Stimulated activated CD4-positive, alpha-beta T cell treated with anti-CD3 and anti-CD28 coated beads, Interleukin-15, amount 100 ng/mL, for 48 hours (primary cell): ENCODE results near the gene GAK.

Experiments
- DNase-seq, 2 donors: peaks; one replicate each; pipeline ENCODE4 v3.0.0-alpha.2; 2020; ENCODE audit warnings: low read depth in 2 of 2

The GAK gene

DNA sequence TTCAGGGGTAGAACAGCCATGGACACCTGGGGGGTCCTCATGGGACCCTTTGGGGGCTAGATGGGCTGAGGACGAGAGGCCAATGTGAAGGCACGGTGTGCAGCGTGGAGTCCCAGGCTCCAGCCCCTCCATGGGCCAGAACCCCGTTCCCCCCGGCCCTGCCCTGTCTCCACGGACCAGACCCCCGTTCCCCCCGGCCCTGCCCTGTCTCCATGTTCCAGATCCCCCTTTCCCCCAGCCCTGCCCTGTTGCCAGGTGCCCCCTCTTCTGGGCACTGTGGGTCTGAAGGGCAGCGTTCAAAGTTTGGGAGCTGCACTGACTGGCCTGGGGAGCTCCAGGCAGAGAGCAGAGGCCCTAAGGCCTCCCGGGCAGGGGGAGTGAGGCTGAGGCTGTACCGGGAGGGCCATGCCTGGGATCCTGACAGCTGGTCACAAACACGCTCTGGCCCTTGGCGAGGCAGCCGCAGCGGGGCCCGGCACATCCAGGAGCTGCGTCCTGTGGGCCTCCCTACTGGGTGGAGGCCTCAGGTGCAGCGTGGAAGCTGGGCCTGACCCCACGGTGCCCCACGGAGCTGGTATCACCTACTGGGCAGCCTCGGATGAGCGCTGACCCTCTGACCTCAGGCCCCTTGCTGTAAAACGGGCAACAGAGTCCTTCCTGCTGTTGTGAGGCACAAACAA, 32.4 kb upstream of the GAK start:
- DNase-seq = no peak

DNA sequence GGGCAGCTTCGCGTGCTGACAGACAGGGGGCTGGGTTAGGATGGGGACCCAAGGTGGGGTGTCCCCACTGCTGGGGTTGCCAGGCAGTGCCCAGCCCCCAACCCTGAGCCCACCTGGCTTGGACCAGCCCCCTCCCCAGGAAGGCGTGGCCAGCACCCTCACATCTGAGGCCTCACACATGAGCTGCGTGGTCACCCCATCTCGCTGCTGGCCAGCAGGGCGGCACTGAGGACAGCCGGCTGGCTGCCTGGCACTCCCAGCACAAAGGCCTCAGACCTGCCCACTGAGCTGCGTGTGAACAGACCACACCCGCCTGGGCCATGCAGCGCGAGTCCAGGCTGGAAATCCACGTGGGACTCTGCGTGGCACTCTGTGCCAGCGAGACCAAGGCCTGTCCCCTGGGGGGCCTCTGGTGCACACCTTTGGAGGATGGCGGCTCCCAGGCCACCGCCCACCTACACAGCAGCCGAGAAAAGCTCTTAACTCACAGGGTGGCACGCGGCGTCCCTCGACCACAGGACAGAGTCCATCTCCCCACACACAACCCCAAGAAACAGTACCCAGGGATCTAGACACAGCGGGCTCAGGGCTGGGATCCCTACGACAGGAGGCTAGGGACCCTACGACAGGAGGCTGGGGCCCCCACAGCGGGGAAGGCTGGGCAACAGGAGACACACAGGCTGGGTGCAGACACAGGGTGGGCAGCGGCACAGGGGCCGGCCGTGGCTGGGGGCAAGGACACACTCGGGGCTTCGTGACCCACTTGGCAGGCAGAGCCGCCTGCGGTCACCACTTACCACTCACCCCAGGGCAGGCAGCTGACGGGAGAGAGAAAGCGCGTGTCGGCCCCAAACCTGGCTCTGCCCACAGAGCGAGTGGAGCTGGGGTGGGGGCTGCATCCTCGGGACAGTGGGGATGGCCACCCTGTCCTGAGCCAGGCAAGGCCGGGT, 31.4 kb upstream of the GAK start:
- no peak for DNase-seq

DNA sequence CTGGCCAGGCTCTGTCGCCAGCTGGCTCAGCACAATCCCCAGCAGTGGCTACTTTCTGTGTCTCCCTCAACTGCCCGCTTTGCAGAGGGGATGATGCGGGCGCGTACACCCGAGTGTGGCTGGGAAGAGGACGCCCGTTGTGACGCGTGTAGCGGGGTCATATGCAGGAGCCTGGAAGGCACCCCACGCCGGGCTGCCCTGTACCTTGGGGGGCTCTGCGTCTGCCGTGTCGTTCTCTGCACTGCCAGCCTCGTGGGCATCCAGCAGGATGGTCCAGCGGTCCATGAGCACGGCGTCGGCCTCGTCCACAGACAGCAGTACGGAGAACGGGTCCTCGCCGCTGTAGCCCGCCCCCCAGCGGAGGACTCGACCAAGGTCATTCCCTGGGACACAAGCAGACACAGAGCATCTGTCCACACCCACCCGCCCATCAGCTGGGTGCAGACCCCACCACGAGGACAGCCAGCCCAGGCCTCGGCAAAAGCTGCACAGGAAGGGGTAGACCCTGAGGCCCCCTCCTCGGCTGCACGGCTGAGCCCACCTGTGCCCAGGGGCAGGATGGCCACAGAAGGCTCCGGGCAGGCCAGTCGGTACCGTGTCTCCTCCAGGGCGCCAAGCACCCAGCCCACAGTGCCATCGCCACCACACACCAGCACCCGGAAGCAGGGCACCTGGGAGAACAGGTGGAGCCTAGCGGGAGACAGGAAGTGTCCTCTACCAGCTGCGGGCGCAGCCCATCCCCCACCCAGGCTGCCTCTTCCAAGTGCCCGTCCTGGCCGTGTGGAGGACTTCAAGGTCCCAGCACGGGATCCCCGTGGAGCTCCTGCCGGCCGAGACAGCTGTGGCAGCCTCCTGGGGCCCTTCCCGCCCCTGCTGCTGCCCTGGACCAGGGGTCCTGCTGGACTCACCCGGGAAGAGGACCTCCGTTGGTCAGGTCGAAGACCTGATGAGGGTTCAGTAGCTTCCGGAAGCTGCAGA, 30.4 kb upstream of the GAK start:
- no peak for DNase-seq

DNA sequence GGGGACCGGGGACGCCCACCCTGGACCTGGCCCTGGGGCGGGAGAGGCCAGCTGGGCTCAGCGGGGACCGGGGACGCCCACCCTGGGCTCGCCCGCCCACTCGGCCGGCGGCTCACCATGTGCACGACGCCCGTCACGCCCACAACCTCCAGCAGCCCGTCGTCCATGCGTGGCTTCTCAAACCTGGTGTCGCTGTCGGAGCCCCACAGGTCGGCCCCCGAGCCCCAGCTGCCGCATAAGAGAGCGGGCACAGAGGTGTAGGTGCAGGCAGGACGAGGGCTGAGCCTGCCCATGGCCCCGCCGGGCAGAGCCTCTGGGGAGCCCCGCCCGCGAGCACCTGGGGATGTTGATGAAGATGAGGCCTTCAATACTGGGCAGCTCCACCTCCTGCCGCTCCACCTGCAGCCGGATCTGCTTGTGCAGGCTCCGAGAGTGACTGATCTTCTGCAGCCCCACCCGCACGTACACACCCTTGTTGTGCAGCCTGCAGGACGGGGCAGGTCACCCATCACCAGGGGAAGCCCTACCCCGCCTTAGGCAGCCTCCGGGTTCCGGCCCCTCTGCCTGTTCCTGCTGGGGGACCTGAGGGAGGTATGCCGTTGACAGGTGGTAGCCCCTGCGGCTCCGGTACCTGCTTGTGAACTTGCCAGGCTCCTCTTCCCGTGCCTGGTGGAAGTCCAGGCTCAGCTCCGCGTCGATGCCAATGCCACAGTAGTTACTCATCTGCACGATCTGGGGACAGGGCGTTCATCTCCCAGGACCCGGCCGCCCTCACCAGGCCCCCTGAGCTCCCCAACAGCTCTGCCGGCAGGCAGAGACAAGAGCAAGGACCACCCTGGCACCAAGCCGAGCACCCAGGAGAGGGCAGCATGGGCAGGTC, 29.5 kb upstream of the GAK start:
- no peak for DNase-seq

DNA sequence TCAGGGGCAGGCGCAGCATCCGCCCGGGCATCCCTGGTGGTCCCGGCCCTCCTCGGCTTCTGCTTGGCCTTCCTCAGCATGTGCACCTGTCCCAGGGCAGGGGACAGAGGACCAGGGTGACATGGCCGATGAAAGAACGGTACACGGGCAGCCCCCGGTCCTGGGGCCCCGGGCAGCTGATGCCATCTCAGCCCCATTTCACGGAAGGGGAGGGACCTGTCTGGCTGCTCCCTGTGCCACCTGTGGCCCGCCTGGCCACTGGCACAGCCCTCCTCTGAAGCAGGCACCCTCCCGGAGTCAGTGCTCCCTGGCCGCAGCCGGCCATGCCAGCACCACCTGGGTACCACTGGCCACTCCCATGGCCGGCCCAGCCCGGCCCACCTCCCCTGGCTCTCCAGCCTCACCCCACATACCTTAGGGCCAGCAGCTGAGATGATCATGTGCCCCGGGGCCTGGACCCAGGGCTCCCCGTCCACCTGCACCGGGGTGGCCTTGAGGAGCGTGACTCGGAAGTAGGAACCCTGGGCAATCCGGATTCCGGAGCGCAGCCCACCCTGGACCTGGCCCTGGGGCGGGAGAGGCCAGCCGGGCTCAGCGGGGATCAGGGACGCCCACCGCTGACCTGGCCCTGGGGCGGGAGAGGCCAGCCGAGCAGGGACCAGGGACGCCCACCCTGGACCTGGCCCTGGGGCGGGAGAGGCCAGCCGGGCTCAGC, 28.7 kb upstream of the GAK start:
- no peak for DNase-seq

DNA sequence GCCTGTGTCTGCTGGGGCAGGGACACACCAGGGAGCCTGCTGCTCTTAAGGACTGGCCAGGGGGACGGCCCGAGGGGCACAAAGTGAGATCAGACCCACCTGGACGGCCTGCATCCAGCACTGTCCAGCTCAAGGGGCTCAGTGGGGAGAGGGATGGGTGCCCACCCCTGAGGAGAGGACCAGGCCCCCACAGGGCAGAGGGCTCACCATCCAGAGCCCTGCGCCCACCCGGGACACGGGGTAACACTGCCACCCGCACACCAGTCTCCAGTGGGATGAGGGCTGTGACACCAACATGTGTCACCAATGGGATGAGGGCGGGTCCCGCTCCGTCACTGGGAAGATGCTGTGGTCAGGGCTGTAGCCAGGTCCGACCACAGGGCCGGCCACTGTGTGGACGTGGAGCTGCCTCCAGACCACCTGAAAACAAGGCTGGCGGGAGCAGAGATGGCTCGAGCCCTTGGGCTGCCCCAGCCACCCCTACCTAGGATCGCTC, 28.1 kb upstream of the GAK start:
- no peak for DNase-seq

DNA sequence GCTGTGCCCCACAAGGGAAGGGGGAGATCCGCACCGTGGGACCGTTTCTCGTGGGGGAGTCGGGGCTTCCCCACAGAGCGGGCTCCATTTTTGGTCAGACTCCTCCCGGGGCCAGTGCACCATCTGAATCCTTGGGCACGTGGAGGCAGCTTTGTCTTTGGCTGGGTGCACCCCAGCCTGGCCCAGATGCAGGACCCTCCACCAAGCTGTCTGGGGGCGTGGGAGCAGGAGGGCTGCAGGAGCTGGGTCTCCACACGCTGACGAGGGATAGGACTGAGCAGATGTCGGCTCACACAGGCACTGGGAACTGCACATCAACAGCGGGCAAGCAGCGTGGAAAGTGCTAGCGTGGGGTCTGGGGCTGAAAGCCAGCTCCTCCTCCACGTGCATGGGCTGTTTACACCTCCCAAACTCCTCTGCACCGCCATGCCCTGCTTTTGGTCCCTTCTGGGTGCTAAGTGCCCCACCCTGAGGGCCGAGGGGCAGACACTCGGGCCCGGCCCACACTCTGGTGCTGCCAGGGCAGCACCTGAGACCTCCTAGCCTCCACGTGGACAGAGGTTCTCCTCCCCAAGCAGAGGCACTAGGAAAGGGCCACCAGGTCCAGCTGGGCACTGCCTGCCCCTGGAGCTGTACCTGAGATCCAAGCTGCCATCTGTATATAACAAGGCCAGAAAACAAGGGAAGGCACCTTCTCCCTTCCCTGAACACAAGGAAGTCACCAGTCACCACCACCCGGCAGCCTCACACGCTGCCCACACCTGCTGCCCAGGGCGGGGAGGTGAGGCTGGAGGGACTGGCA, 27.4 kb upstream of the GAK start:
- DNase-seq = no peak

DNA sequence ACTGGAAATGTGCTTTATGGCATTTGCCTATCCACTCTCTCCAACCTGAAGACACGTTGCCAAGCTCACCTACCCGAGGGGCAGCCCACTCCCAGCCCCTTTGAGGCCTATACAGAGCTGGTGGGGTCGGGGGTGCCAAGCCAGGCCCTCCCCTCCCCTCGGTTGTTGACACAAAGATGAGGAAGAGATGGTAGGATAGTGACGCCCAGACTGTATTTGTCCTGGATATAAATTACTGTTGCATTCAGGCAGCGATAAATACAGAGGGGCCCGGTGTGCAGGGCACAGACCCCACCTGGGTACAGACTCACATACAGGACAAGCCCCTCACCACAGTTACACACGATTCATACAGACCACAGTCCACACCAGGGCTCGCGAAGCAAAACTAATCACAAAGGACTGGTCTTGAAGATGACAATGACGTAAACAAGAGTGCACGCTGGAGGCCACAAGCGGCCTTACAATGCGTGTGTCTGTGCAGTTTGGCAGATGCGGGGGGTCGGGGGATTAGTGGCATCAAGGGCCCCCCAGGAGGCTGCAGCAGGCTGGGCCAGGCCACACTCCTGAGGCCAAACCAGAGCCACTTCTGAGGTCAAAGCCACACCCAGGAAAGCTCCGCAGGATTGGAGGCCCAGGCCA, 26.7 kb upstream of the GAK start:
- no peak for DNase-seq

DNA sequence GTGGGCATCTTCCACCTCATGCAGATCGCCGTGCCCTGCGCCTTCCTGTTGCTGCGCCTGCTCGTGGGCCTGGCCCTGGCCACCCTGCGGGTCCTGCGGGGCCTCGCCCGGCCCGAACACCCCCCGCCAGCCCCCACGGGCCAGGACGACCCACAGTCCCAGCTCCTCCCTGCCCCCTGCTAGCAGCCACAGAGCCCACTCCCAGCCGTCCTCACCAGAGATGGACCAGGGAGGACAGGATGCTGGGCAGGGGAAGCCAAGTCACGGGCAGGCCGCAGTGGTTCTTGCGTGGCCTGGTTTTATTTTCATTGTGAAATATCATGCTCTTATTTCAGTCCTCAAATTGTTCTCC, 26.2 kb upstream of the GAK start:
- DNase-seq = no peak

DNA sequence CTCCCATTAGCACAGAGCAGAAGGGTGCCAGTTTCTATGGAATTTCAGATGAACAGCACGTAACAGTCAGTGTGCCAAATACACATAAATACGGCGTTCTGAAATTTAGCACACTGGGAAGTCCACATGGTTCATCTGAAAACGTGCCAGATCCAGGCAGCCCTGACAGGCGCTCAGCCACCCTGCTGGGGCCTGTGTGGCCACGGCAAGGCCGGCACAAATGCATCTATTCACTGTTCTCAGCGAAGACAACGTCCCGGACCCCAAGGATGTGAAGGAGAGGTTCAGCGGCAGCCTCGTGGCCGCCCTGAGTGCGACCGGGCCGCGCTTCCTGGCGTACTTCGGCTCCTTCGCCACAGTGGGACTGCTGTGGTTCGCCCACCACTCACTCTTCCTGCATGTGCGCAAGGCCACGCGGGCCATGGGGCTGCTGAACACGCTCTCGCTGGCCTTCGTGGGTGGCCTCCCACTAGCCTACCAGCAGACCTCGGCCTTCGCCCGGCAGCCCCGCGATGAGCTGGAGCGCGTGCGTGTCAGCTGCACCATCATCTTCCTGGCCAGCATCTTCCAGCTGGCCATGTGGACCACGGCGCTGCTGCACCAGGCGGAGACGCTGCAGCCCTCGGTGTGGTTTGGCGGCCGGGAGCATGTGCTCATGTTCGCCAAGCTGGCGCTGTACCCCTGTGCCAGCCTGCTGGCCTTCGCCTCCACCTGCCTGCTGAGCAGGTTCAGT, 25.6 kb upstream of the GAK start:
- no peak for DNase-seq

DNA sequence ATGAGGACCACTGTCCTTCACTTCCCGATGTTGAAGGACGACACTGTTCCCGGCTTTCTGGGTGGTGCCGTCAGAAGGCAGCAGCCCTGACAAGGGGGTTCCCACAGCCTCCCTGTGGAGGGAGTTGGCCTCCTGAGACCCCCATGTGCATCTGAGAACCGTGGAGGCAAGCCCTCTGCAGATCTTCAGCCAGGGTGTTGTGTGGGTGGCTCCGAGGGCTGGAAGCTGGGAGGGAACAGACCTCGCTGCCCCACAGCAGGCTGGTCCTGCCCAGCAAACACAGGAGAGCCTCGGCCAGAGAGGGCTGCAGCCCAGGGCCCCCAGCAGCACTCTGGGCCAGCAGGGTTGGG, 25.1 kb upstream of the GAK start:
- no peak for DNase-seq

DNA sequence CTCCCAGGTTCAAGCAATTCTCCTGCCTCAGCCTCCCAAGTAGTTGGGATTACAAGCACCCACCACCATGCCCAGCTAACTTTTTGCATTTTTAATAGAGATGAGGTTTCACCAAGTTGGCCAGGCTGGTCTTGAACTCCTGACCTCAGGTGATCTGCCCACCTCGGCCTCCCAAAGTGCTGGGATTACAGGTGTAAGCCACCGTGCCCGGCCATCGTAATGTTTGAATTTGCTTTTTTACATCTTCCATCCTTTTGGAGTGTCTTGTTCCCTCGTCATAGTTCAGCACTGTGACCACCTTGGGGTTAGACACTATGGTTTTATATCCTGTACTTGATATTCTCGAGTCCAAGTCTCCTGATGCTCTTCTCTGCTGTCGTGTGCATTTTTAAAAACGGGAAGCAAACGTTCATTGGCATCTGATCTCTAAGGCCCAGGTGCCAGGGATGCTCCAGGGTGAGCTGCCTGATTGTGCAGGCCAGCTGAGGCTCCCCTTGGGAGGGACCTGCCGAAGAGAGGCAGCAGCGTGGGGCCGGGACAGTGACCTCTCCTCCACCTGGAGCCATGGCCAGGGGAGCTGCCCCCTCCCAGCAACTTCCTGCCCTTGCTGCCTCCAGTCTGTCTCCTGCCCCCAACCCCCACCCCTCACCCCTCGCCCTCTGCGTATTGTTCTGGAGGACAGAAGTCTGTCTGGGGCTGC, 24.6 kb upstream of the GAK start:
- no peak for DNase-seq

DNA sequence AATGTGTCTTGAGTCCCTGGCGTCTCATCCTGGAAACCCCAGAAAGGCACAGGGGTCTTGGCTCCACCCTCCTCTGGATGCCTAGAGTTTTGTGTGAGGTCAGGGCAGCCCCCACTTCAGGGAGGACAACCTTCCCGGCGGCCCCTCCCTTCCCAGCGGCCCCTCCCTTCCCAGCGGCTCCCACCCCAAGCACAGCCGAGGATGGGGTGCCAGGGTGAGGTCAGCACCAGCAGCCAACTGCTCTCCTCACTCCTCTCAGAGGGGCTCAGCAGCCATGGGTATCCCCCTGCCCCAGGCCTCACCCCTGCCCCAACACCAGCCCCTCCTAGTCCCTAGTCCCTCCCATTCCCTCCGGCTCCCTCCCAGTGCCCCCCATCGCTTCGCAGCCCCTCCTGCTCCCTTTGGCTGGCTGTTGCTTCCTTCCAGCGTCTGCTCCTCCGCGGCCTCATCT, 23.8 kb upstream of the GAK start:
- DNase-seq = no peak

DNA sequence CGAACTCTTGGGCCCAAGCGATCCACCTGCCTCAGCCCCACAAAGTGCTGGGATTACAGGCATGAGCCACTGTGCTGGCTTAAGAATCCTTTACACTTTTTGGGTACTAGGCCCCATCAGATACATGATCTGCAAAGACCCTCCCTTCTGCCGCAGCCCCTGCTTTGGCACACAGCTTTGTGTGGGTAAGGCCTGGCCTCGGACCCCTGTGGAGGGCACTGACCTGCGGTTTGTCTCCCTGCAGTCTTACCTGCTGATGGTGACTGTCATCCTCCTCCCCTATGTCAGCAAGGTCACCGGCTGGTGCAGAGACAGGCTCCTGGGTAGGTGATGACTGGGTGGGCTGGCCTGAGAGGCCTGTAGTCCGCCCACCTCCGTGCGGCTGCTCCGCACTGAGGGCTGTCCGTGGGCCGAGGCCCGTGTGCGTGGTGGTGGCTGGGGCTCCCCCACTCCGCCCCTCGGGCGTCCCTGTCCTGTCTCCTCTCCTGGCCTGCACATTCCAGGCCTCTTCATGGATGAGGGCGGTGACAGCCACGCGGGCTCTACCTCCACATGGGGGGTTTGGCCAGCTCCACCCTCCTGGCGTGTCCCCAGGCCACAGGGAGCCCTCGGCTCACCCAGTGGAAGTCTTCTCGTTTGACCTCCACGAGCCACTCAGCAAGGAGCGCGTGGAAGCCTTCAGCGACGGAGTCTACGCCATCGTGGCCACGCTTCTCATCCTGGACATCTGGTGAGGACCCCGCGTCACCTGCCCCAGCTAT, 23.2 kb upstream of the GAK start:
- no peak for DNase-seq

DNA sequence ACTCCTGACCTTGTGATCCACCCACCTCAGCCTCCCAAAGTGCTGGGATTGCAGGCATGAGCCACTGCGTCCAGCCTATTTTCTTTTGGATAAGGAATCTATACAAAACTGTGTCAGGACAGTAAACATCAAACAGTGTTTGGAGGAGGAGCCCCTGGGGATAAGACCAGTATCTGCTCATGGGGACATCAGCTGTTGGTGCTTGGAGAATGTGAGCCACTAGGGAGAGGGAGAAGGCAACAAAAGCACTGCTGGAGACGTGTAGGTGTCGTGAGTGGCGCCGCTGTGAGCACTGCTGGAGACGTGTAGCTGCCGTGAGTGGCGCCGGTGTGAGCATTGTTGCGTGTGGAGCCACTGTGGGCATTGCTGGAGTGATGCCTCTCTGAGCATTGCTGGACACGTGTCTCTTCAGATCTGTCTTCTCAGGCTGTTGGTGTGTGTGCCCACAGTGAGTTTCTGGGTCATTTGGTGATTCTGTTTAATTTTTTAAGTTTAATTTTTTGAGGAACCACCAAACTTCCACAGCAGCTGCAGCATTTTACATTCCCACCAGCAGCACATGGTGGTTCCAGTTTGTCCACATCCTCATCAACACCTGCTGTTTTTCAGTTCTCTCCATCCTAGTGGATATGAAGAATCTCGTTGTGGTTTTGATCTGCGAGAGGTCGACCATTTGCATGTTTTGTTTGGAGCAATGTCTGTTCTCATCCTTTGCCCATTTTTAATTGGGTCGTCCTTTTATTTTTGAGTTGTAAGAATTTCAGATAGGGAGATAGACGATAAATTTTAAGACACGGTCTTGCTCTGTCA, 22.3 kb upstream of the GAK start:
- DNase-seq = no peak

DNA sequence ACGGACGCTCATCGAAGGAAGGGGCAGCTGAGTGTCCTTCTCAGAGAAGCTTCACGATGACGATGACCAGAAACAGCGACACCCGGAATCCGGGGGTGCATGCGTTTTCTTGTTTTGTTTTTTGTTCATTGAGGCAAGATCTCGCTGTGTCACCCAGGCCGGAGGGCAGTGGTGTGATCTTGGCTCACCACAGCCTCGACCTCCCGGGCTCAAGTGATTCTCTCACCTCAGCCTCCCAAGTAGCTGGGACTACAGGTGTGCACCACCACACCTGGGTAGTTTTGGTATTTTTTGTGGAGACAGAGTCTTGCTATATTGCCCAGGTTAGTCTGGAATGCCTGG, 21.4 kb upstream of the GAK start:
- DNase-seq = no peak
